NCI-H526 treated with DMSO at 0.1 percent for 48 hours (cell line): ENCODE data around the gene PABPC1L.
"Not testable (repeated sequence)": the region's sequence is repeated elsewhere in the genome, so short reads cannot be mapped to it uniquely, and the experiment has no call there.

ENCODE experiments used
- DNase-seq: peaks from one replicate; lab custom pipeline; 2025; lab: John Stamatoyannopoulos, UW

Gene PABPC1L

DNA sequence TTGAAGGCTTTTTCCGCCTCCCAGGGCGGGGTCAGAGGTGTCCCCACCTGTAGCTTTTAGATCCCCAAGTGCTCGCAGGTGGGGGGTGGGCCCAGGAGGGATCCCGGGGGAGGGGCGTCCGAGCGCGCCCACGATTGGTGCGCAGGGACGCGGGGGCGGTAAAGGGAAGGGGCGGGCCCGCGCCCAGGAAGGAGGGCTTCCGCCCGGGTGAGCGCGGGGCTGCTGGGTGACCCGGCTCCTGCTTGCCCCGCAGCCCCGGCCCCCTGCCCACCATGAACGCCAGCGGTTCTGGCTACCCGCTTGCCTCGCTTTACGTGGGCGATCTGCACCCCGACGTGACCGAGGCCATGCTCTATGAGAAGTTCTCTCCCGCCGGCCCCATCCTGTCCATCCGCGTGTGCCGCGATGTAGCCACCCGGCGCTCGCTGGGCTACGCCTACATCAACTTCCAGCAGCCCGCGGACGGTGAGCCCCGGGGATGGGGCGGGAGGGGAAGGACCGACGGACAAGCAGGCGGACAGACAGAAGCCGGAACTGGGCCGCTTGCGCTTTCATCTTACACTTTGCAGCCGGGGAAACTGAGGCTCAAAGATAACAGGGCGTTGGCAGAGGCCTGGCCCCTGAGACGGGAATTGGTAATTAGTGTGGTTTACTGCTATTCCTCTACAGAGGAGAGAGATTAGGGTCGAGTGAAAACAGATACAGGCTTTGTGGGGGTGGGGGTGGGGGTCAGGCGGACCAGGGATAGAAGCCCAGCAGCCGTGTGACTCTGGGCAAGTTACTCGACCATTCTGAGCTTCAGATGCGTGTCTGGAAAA, at the start of gene PABPC1L:
Gene PABPC1L (plus strand): TSS at position 189 of the 818 bp plus-strand sequence. CDS start 84 bp downstream, at position 273.
- peak; percentile 55 for DNase-seq

DNA sequence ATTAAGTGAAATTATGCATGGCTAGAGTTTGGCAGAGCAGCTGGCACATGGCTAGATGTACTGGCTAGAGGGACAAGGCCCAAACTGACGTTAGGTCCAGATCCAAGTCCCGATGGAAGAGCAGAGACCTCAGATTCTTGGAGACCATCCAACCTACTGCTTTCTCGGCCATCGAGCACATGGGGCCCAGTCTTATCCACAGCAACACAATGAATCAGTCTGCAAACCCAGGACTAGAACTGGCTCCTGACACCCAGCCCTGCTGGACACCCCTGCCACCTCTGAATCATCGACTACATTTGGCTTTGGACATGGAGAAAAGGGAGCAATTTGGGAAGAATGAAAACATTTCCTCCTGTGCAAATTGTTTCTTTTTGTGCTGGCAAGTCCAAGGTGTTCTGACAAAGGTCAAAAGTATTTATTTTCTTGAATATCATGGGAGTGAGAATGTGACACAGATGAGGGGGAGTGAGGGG, 48.3 kb upstream of the PABPC1L start:
- no peak for DNase-seq

DNA sequence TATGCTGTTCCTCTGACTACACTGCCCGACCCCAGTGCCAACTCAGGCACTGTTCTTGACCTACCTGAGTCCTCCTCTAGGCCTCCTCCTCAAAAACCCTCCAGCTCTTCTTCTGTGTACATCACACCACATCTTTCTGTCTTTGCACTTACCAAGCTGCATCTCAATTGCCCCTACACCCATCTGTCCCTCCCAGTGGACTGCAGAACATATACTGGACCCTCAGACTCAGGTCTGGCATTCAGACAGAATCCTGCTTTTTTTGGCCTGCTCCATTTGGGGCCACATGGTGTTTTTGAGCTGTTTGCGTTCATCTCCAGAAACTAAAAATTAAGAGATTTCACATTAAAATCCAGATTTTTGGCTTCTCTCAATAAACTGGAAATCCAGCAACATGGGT, 47.6 kb upstream of the PABPC1L start:
- no peak for DNase-seq

DNA sequence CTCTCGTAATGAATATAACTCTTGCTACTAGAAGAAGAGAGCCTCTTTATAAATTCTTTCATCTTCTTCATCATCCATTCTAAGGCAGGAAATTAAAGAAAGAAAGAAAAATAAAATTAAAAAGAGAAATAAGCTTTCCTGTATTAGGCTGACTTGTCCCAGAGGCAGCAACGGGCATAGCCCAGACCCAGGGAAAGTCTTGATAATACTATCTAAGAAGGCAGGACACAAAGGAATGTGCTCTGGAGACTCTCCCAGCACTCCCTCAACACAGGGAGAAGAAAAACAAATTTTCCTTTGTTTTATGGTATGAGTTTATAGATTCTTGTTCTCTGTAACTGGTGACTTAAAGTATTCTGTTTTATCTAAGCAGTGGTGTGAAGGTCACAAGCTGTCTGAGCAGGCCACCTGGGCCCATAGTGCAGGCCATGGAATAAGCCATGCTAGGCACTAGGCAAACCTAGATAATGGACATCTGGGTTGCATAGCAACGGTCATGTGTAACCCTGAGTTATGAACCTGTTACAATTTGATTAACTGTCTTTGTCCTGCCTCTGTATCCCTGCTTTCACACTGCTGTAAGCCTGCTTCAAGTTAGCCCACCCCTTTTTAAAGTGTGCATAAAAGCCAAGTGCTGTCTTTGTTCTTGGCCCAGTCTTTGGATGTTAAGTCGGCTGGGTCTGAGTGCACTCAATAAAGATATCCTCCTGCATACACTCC, 46.3 kb upstream of the PABPC1L start:
- DNase-seq: not testable (repeated sequence)

DNA sequence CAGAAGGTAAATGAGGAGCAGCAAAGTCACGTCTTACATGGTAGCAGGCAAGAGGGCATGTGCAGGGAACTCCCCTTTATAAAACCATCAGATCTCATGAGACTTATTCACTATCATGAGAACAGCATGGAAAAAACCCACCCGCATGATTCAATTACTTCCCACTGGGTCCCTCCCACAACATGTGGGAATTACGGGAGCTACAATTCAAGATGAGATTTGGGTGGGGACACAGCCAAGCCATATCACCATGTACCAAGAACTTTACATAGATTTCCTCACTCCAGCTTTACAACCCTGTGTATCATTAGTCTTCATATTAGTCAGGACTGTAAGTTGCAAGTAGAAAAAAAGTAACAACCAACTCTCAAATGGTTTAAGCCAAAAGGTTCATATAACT, 45.4 kb upstream of the PABPC1L start:
- DNase-seq: not testable (repeated sequence)

DNA sequence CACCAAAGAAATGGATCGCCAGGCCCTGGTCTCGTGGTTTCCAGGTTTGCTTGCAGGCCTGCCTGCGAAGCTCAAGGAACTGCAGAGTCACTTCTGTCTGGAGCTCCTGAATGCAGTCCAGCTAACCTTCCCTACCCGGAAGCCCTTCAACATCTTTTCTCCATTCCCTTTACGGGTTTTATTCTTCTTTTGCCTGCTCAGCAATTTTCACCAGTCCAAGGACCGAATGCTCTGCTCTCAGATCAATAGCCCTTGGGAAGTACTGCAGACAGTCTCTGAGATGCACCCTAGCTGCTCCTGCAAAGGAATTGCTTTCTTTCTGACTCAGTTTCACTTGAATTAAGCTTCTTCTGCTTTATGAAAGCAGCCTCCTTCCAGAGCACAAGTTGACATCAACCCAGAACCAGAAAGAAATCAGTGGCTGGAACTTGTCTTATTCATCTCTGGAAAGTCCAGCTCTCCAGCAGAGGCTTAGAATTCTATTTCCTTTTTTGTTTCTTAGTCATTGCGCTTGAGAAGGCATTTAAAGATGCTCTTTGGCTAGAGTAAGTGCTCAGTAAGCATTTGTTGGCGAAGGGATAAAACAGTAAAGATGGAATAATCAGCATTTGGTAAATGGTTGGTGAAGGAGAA, 43.0 kb upstream of the PABPC1L start:
- DNase-seq: no peak

DNA sequence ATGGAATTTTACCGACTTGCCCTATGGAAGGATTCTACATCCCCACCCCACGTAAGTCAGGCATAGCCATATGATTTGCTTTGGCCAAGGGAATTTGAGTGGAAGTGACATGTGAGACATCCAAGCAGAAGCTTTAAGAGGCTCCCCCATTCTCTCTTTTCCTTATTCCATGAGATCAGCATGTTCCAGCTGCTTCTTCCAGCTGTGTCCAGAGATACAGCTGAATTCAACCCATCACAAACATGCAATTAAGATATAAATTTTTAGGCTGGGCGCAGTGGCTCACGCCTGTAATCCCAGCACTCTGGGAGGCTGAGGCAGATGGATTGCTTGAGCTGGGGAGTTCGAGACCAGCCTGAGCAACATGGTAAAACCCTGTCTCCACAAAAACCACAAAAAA, 40.4 kb upstream of the PABPC1L start:
- no peak for DNase-seq

DNA sequence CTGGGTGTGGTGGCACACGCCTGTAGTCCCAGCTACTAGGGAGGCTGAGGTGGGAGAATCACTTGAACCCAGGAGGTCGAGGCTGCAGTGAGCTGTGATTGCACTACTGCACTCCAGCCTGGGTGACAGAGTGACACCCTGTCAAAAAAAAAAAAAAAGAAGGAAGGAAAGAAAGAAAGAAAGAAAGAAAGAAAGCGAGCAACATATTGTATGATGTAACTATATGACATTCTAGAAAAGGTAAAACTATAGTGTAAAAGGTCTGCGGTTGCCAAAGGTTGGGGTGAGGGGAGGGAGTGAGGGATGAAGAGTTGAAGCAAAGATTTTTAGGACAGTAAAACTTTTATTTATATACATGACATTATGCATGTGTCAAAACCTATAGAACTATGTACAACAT, 27.5 kb upstream of the PABPC1L start:
- DNase-seq: not testable (repeated sequence)

DNA sequence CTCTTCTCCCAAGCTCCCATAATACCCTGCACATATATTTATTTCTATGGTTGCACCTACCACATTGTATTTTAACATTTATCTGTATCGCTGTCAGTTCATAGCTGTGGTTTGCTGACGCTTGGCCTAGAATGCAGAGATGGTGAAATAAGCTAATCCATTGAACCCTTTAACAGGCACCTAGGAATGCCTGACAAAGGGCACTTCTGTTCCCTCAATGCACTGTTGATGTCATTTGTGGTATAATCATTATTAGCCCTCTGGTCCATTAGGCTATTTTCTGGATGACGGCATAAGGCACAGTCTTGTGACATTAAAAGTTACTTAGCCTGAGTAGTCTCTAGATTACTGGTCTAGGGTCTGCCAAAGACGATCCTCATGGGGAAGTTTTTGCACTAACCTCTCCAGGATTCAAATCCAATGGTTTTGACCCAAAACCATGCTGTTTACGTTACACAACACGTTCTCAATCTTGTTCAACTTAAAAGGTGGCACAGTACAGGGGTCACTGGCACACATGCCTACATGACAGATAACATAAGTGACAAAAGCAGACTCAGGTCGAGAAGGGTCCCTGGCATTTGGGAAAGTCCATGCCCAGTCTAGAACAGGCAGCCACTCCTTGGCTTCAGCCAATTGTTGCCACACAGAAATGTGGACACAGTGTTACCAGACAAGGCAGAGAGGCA, 26.5 kb upstream of the PABPC1L start:
- no peak for DNase-seq

DNA sequence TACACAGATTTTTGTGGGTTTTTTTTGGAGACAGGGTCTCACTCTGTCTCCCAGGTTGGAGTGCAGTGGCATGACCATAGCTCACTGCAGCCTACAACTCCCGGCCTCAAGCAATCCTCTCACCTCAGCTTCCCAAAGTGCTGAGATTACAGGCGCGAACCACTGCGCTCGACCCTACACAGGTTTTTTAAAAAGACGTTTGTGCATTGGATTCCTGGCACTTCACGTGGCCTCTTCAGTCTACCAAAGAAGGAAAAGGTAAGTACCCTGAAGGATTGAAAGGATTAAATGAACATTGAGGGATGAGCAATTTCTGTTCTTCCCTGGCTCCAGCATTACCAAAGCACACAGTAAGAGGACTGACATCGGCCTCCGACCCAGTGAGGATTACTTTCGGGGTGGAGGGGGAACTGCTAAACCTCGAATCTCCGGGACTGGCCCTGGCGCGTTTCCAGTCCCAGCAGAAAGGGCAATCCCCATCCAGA, 24.9 kb upstream of the PABPC1L start:
- DNase-seq: no peak

DNA sequence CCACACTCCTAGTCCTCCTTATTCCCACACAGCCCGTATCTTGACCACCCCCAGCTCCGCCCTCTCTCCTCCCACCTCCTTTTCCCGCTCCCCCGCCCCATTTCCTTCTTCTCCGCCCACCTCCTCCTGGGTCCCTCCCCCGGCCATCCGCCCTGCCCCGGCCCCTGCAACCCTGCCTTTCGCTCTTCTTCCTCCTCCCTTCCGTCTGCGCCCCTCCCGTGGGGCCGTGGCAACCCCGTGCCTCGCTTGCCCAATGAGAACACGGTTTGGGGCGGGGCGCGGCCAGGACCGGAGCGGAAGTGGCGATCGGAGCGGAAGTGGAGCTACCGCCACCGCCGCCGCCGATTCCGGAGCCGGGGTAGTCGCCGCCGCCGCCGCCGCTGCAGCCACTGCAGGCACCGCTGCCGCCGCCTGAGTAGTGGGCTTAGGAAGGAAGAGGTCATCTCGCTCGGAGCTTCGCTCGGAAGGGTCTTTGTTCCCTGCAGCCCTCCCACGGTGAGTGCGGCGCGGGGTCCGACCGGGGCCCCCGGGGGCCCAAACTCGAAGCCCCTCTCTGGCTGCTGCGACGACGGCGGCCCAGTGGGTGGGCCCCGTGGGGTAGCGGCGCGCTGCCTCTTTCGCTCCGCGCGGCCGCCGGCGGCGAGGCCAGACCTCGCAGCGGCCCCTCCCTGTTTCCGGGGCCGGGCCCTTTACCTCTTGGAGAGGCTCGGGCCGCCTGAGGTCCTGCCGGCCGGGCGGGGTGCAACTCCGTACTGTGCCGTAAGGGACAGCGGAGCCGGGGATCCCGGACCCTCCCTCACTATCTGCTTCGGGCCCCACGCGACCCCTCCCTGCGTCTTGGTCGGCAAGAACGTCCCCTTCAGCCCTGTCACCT, 24.2 kb upstream of the PABPC1L start, which contains the start of gene YWHAB:
Gene YWHAB (plus strand): TSS at position 314 of the 874 bp plus-strand sequence. CDS start 15,829 bp downstream, outside the sequence.
- peak; percentile 98 for DNase-seq

DNA sequence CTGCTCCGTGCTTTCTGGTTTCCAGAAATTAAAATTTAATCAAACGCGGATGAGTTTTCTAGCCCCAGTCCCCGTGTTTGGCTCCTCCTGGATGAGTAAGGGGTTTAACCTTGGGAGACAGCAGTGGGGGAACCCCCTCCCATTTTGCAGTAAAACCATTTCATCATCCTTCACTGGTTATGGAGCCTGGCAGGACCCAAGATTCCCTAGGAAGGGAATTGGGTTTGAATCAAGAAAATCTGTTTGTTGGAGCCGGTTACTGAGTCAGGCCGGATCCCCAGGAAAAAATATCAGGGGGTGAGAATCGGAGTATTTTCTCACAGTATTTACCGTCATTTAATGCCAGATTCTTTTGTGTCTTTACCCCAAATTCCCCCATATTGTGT, 23.6 kb upstream of the PABPC1L start:
- no peak for DNase-seq

DNA sequence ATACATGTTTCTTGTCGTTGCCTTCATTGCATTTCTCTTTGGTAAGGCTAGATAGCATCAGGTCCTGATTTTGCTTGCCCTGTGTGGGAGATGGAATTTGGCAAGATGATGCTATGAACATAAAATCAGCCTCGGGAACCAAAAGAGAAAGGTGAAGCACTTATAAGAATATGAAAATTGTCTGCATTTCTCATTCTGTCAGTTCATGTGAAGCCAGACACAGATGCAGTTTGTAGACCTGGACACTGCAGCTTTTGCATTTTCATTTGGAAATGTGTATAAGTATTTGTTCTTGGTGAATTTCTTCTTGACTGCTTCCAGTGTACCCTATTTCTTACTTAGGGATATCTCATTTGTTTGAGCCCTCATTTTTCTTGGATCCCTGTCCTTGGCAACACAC, 23.0 kb upstream of the PABPC1L start:
- no peak for DNase-seq

DNA sequence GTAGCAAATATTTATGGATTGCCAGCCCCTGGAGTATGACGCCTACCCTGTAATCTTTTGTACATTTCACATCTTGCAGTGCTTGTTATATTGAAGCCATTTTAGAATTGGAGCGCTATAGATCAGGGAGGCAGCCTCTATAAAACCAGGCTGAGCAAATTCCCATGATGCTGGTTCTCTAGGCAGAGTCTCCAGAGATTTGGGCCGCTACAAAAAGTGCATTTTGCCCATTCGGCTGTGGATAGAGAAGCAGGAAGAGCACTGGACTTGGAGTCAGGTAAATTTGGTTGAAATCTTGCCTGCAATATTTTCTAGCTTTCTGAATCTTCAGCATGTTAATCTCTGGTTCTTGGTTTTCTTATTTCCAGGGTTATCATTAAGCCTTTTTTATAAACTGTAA, 22.4 kb upstream of the PABPC1L start:
- no peak for DNase-seq

DNA sequence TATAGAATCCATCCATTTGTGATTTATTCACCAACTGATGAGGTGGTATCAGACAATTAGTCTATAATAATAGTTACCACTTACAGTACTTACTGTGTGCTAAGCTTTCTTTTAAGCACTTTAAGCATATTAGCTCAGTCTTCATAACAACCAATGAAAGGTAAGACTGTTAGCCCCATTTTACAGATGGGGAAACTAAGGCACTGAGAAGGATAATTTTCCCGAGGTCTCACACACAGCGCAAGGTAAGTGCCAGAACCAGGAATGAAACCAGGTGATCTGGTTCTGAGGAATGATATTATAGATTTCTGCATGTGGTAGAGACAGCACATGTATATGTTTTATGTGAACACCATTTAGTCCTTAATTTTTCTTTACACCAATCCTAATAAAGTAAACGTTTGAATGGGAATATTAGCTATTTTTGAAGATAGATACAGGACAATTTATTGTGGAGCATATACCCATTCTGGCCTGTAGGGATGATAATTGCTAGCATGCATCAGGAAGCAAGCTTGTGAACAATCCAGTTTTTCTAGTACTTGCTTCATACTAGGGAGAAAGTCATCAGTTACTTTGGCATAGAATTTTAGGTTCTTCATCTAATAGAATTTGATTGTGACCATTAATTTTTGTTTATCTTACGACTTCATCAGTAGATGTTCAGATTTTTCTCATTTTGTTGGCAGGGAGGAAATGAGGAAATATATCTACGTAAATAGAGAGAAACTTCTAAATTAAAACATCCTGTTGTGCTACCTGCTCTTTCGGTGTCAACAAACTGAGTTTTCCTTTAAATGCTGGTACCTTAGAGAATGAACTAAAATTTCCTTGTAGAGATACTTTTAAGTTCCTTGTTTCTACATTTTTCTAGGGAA, 21.4 kb upstream of the PABPC1L start:
- DNase-seq: peak; percentile 14

DNA sequence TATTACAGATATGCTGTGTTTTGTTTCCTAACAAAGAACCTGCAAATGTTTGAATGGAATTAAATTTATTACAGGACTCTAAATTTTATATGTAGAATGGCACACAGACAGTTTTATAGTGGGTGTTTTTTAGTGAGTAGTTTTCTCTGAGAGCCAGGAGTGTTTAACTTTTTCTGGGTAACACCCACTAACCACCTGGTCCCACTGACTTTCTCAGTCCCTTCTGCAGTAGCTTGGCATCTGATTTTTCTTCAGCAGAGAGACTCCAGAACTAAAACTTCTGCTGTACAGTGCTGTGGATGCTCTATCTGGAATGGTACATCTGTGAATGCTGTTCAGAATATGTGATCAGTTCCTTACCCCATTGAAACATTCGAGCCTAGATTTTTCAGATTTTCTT, 18.0 kb upstream of the PABPC1L start:
- DNase-seq: no peak

DNA sequence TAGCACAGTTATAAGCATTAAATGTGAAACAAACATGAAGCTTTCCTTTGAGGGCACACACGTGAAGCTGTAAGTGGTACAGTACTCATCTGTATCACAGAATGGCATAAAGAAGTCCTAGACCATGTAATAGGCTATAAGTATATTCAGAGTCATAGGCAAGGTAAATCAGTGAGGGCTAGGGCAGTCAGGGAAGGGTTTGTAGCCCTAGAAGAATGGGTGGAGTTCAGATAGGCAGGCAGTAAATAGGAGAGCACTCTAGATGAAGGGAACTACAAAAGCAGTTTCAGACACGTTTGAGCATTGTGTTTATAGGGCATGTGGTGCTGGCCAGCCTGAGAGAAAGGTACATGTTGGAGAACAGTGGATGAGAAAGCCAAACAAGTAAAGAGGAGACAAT, 14.9 kb upstream of the PABPC1L start:
- no peak for DNase-seq

DNA sequence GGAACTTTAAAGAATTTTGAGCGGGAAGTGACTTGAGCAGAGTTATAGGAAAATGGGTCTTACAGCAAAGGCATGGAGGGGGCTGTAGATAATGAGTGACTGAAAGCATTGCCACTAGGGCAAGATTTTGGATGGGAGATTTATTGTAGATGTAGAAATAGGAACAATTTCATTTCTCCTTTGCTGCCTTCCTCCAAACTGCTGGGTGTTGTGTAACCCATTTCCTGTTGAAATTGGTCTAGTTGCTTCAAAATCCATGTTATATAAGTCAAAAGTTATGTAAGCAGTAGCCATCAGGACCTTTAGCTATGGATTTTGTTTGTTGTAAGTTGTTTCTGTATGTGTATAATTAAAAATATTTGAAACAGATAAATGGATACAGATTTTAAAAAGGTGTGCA, 13.3 kb upstream of the PABPC1L start:
- no peak for DNase-seq

DNA sequence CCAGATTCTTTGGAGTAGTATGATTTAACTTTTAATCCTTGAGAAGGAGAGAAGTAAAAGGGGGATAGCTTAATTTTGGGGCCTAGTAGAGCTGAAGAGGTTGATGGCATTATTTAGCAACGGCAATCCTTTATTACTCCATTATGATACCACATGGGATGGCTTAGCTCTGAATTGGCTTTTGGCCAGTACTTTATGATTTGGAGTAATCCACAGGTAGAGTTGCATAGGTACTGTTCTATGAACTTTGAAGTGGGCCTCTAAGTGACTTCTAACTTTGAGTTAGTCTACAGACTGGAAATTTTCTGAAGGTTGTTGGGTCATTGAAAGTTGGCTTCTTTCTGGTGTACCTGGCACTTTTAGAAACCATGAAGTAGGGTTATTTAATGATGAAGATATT, 12.7 kb upstream of the PABPC1L start:
- DNase-seq: no peak
